GM10248 (cell line): ENCODE results near the gene DCXR.

Source experiments
- CTCF ChIA-PET: fragments of 300-600 bp; sonication (Branson Sonifier 250); formaldehyde crosslinking; extraction: SDS; loops from one replicate; lab custom pipeline; 2021; ENCODE audit warnings: antibody characterized with exemption; lab: Yijun Ruan, JAX
- POLR2A ChIA-PET: fragments of 350-650 bp; sonication (Branson Sonifier 250); formaldehyde crosslinking; extraction: SDS; loops from one replicate; lab custom pipeline; 2020; ENCODE audit warnings: antibody characterized with exemption; lab: Yijun Ruan, JAX
- DNase-seq: peaks from one replicate; pipeline ENCODE4 v3.0.0; 2012; ENCODE audit errors: extremely low spot score
- TF ChIP-seq, protein P1 (sequence below): IDR thresholded peaks from 2 replicates; pipeline ENCODE4 v1.5.1; 2012; ENCODE audit warnings: mild to moderate bottlenecking, low read depth; ENCODE audit errors: extremely low read depth, missing control alignments, control extremely low read depth

Gene DCXR

DNA sequence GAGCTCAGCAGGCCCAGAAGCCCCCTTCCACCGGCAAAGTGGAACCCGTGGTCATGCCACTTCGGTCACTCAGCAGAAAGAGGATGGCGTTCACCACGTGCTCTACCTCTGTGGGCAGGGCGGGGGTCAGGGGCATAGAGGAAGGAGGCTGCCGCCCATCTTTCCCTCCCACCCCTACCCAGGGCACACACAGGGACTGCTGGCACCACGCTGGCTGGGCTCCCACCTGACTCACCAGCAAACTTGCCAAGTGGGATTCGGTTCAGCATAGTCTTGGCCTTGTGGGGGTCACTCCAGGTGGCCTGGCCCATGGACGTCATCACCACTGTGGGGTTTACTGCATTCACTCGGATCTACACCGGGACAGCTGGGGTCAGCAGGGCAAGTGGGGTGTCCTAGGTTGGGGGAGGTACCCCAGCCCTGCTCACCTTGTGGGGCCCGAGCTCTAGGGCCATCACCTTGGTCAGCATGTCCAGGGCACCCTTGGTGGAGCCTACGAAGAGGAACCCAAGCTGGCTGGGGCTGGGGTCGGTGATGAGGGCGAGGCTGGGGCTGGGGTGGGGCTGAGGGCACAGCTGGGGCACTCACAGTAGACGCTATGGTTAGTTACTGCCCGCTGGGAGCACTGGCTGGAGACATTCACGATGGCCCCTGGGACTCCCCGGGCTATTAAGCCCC, 1.4 kb downstream of the DCXR start:
- POLR2A ChIA-PET: no interaction called here
- CTCF ChIA-PET: interaction anchor here (0.6 to 3.0 kb wide), 8 partner anchors 12 to 78 kb away, joined by 3 to 16 read pairs (median 4); partner anchors contain the start of genes CENPX and LRRC45
- DNase-seq: no peak
- TF ChIP-seq, protein P1, sequence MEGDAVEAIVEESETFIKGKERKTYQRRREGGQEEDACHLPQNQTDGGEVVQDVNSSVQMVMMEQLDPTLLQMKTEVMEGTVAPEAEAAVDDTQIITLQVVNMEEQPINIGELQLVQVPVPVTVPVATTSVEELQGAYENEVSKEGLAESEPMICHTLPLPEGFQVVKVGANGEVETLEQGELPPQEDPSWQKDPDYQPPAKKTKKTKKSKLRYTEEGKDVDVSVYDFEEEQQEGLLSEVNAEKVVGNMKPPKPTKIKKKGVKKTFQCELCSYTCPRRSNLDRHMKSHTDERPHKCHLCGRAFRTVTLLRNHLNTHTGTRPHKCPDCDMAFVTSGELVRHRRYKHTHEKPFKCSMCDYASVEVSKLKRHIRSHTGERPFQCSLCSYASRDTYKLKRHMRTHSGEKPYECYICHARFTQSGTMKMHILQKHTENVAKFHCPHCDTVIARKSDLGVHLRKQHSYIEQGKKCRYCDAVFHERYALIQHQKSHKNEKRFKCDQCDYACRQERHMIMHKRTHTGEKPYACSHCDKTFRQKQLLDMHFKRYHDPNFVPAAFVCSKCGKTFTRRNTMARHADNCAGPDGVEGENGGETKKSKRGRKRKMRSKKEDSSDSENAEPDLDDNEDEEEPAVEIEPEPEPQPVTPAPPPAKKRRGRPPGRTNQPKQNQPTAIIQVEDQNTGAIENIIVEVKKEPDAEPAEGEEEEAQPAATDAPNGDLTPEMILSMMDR: no peak

DNA sequence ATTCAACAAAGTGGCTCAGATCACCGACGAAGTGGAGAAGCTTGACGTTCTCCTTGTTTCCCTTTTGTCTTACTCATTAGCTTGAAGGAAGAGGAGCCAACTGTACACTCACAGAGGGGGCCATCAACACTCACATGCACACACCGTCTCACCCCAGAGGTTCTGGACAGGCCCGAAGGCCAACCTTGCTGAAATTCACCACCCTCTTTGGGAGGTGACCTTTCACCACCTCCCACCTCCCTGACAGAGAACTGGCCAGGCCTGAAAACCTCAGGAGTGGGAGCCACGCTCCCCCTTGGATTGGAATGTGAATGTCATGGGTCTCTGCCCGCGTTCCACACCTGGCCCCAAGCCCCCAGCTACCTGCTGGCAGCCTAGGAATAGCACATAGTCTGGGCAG, 2.0 kb downstream of the DCXR start:
- DNase-seq: no peak
- POLR2A ChIA-PET: no interaction called here
- TF ChIP-seq, protein P1: no peak
- CTCF ChIA-PET: interaction anchor here (0.9 to 3.0 kb wide), 7 partner anchors 12 to 119 kb away, joined by 3 to 16 read pairs (median 4); partner anchors contain the start of genes CENPX and LRRC45

DNA sequence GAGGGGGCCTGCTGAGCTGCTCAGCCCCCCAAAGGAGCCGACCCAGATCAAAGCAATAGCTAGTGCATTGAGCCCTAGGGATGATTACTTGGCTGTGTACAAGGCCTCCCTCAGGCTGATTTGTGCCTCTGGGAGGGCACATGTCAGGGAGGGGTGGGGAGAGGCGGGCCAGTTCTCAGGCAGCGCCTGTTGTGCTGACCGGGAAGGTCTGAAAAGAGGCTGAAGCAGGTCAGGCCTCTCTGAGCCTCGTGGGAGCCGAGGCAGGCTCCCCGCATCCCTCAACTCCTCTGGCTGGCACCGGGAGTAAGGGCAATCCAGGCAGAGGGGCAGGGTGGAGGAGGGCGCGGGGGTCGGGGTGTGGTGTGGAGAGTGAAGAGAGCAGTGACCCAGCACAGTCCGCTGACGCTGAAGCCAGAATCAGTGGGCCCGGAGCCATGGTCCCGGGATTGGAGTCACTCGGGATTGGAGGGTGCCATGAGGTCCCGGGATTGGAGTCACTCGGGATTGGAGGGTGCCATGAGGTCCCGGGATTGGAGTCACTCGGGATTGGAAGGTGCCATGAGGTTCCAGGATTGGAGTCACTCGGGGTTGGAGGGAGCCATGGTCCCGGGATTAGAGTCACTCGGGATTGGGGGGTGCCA, 3.0 kb downstream of the DCXR start:
- DNase-seq: no peak
- TF ChIP-seq, protein P1: no peak
- ChIA-PET CTCF (interaction anchor here (0.9 to 3.0 kb wide), 4 partner anchors 13 to 120 kb away, joined by 3 to 16 read pairs (median 6); partner anchors contain the start of genes CENPX and LRRC45), POLR2A (no interaction called here)

DNA sequence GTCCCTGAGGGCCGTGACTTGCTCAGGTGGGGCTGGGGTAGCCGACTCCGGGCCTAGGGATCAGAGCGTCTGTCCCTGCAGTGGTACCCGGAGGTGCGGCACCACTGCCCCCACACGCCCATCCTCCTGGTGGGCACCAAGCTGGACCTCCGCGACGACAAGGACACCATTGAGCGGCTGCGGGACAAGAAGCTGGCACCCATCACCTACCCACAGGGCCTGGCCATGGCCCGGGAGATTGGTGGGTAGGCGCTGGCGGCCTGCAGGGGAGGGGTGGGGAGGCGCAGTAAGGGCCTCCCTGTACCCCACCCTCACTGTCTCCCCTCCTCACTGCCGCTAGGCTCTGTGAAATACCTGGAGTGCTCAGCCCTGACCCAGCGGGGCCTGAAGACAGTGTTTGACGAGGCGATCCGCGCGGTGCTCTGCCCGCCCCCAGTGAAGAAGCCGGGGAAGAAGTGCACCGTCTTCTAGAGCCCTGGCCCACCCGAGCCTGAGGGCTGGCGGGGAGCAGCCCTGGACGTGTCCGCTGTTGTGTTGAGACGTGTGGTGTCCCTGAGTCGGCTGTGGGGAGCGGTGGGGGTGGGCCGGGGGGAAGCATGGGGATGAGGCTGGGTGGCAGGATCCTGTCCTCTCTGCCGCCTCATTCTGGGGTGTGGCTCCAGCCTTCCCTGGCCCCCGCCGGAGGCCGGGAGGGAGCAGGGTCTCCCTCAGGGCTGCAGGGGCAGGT, 4.0 kb downstream of the DCXR start:
- TF ChIP-seq, protein P1: no peak
- POLR2A ChIA-PET: no interaction called here
- DNase-seq: no peak
- CTCF ChIA-PET: interaction anchor here (1.1 to 1.6 kb wide), 2 partner anchors 10 to 121 kb away, joined by 3 to 4 read pairs; partner anchors contain the start of gene LRRC45

DNA sequence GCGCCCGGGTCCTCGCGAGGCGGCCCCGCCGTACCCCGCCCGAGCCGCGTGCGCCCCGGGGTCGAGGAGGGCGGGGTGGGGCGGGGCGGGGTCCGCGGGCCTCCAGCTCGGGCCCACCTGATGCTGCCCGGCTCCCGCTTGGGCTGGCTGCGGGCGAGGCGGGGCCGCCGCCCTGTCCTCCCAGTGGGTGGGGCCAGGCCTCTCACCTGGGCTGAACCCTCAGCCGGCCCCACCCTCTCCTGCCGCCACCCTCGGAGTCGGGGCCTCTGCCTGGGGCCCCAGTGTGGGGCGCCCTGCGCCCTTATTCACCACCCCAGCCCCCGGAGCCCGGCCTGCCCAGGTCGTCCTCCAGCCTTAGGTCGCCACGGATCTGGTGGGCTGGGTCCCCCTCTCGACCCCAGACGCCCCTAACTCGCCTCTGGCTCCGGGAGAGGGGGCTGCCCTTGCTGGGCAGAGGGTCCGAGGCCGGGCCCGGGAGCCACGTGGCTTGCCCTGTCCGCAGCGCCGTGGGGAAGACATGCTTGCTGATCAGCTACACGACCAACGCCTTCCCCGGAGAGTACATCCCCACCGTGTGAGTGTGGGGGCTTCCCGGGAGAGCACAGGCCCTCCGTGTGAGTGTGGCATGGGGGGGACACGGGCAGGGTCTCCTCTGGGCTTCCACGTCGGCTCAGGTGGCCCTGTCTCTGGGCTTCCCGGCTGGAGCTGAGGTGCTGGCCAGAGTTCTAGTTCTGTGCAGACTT, 5.4 kb downstream of the DCXR start:
- peak; percentile 67 for DNase-seq
- POLR2A ChIA-PET: no interaction called here

More for the DNA sequence above, 5.4 kb downstream of the DCXR start:
- TF ChIP-seq, protein P1: no peak
- CTCF ChIA-PET: interaction anchor here (1.1 to 4.4 kb wide), 4 partner anchors 9 to 122 kb away, joined by 3 to 87 read pairs (median 12); partner anchors contain the start of gene LRRC45
